Anterior cingulate cortex (tissue), 58 donors: Measurements from ENCODE around the gene KRTAP12-1.
"Not testable (repeated sequence)": the region's sequence is repeated elsewhere in the genome, so short reads cannot be mapped to it uniquely, and the experiment has no call there.

Source experiments
- DNase-seq, 58 donors: peaks; one replicate each; lab custom pipeline; 2025; lab: John Stamatoyannopoulos, UW

The KRTAP12-1 gene

GRCh38 chr21:44699502-44700001 is 17.6 kb upstream of the KRTAP12-1 start:
- DNase-seq, result no peak

GRCh38 chr21:44697811-44698734 is 16.1 kb upstream of the KRTAP12-1 start:
- DNase-seq, result no peak

DNA sequence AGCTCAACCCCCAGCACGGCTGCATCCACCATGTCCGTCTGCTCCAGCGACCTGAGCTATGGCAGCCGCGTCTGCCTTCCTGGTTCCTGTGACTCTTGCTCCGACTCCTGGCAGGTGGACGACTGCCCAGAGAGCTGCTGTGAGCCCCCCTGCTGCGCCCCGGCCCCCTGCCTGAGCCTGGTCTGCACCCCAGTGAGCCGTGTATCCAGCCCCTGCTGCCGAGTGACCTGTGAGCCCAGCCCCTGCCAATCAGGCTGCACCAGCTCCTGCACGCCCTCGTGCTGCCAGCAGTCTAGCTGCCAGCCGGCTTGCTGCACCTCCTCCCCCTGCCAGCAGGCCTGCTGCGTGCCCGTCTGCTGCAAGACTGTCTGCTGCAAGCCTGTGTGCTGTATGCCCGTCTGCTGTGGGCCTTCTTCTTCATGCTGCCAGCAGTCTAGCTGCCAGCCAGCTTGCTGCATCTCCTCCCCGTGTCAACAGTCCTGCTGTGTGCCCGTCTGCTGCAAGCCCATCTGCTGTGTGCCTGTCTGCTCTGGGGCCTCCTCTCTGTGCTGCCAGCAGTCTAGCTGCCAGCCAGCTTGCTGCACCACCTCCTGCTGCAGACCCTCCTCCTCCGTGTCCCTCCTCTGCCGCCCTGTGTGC is 15.3 kb upstream of the KRTAP12-1 start, which contains the start of gene KRTAP10-12:
Gene KRTAP10-12, plus strand, starts transcription at position 1 of the 639 bp plus-strand sequence. Its CDS starts 30 bp downstream, at position 31.
- not testable (repeated sequence) for DNase-seq

GRCh38 chr21:44696572-44696971 is 14.6 kb upstream of the KRTAP12-1 start:
- DNase-seq, result no peak

GRCh38 chr21:44695641-44696040 is 13.7 kb upstream of the KRTAP12-1 start:
- DNase-seq, result no peak

- DNase-seq, result no peak
These were observed 13.2 kb upstream of the KRTAP12-1 start for GRCh38 chr21:44695184-44695583.

DNA sequence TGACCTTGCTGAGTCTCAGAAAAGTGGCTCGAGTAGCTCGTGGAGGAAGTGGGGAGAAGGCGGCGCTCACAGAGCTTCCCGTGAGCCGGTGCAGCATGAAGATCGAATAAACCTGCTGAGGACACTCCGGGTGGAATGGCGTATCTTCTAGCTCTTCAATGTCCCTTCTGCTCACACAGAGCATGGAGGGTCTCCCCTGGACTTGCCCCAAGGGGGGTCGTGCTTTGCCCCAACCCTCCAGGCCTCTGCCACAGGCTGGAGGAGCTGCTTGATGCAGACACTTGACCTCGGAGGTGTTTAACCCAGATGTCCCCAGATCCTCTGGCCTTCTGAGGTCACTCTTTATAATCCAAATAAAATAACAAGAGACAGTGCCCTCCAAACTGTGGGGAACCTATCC is 12.8 kb upstream of the KRTAP12-1 start:
- DNase-seq, result no peak

GRCh38 chr21:44692798-44693512 is 11.0 kb upstream of the KRTAP12-1 start:
- DNase-seq, result no peak

DNA sequence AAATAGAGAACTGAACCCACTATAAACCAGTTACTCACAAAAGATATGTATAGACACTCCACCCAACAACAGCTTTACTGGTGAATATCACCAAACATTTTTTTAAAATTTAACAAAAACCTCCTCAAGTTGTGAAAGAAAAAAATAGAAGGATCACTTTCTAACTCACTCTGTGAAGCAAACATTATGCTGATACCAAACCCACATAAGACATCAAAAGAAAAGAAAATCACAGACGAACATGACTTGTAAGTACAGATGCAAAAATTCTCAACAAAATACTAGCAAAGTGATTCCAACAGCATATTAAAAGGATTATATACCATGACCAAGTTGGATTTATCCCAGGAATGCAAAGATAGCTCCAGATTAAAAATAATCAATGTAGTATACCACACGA is 9.7 kb upstream of the KRTAP12-1 start:
- DNase-seq, result no peak

DNA sequence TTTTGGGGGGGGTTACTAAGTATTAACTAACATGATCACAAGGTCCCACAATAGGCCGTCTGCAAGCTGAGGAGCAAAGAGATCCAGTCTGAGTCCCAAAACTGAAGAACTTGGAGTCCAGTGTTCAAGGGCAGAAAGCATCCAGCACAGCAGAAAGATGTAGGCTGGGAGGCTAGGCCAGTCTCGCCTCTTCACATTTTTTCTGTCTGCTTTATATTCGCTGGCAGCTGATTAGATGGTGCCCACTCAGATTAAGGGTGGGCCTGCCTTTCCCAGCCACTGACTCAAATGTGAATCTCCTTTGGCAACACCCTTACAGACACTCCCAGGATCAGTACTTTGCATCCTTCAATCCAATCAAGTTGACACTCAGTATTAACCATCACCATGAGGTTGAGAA is 7.8 kb upstream of the KRTAP12-1 start:
- DNase-seq, result not testable (repeated sequence)

DNA sequence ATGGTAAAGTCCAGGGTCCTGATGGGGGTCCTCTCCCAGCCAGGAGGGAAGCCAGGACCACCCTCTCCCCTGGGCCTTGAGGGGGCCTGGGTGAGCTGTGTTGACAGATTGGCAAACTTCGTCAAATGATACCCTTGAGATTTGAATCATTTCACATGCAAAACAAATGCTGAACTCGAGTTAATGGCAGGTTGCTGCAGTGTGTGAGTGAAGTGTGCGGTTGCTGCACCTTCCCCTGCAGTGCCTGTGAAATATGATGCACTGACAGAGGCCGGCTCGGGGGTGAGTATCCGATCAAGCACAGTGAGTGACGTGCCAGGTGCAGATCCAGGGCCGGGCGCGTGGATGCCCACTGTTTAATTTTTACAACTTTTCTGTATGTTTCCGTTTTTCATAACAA is 5.7 kb upstream of the KRTAP12-1 start:
- no peak for DNase-seq

GRCh38 chr21:44686843-44687561 is 5.0 kb upstream of the KRTAP12-1 start:
- DNase-seq, result no peak

GRCh38 chr21:44686000-44686781 is 4.2 kb upstream of the KRTAP12-1 start:
- no peak for DNase-seq

GRCh38 chr21:44685050-44685449 is 3.1 kb upstream of the KRTAP12-1 start:
- not testable (repeated sequence) for DNase-seq

DNA sequence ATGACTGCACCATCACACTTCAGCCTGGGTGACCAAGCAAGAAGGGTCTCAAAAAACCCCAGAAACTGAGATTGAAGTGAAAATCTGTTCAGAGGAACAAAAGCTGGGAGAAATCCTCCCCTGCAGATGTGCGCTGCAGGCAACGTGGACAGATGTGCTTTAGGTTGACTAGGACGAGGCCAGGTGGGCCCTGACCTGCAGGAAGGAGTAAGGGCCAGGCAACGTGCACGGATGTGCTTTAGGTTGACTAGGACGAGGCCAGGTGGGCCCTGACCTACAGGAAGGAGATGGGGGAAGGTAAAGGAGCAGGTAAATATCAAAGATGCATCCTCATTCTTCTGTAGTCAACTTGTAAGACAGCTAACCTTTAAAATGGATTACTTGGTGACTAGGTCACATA is 2.5 kb upstream of the KRTAP12-1 start:
- no peak for DNase-seq

DNA sequence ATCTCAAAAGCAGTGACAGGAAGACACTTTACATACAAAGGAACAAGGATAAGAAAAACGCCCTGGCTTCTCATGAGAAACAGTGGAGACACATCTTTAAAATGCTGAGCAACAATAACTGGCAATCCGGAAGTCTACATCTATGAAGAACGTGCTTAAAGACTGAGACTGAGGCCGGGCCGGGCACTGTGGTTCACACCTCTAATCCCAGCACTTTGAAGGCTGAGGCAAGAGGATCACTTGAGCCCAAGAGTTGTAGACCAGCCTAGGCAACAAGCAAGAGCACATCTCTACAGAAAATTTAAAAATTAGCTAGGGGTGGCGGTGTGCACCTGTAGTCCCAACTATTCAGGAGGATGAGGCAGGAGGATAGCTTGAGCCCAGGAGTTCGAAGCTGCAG is 2.1 kb upstream of the KRTAP12-1 start:
- no peak for DNase-seq

GRCh38 chr21:44682580-44683151 is 703 bp upstream of the KRTAP12-1 start:
- DNase-seq, result no peak

DNA sequence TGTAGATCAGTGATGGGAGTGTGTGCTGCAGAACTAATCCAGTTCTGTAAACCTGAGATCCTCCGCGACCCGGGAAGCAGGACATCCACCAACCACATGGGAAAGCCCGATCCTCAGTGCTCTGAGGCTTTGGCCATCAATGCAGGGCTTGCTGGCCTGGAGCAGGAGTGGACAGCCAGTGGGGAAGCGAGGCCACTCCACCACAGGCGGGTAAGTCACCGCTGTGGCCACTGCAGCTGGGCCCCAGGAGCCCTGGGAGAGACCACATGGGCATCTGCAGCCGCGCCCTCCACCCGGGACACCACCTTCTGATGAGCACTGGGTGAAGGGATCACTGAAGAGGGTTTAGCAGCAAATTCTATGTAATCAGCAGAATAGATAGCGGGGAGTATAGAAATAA is 811 bp downstream of the KRTAP12-1 start:
- DNase-seq, result no peak

DNA sequence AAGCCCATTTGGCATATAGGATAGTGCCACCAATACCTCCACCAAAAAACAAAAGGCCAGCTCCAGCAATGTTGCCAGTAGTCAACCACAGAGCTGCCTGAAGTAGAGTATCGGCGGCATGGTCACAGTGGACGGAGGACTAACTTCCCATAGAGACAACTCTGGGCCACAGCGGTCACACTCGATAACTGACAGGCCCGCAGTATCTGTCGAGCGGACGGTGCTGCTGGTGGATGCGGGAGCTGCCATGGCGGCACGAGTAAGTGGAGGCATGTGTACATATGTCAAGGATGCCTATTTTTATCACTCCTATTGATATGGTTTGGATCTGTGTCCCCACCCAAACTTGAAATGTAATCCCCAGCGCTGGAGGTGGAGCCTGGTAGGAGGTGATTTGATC is 4.1 kb downstream of the KRTAP12-1 start:
- no peak for DNase-seq
